ENCODE measurements around the gene TBC1D32.
"Not testable (repeated sequence)": the region's sequence is repeated elsewhere in the genome, so short reads cannot be mapped to it uniquely, and the experiment has no call there.

Gene TBC1D32

DNA sequence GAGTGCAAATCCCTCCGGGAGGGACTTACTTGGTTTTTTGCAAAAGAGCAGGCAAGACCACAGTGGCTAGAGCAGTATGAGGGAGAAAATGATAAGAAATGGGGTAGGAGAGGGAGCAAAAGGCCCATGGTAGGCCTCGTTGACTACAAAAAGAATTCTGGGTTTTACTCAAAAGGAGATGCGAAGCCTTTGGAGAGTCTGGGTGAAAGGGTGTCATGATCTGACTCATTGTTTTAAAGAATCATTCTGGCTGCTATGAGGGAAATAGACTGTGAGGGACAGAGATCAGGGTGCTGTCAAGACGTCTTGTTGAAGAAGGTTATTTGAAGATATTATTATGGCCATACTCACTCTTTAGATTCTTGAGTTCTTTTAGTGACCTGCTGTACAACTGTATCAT lies 13.0 kb downstream of the TBC1D32 start:
- DNase-seq (ENCODE audit: low read depth in 2 of 2, low spot score in 1 of 2) = no peak

DNA sequence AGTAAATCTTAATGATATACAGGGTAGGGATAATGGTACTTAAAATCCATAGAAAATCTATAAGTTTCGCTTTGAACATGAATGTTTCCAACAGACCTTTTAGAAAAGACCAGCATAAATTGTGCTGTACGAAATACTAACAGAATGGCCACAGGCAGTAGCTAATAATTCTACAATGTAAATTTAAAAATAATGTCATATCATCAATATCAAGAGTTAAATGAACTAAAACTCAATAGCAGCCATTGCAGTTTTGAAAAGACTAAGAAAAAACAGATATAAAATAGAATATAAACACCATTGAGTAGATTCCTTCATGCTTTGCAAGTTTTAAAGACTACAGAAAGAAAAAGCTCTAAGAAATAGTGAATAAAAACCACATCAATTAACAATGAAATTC lies 14.7 kb downstream of the TBC1D32 start:
- no peak for DNase-seq (ENCODE audit: low read depth in 2 of 2, low spot score in 1 of 2)

DNA sequence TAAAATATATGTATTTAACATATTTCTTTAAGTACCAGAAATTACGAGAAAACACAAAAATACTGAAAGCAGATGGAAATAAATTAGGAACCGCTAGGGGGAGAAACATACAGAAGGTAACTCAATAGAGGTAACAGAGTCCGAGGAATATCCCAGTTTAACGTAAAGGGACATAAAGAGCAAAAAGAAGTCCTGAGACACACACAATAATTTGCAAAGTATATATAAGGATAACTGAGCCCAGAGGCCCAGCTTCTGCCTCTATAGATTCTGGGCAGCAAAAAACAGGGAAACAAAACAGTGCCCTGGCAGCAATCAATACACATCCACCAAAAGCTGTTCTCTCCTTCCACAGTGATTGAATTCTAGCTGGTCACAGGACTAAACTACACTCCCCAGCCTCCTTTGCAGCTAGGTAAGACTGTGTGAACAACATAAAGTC lies 15.1 kb downstream of the TBC1D32 start:
- DNase-seq (ENCODE audit: low read depth in 2 of 2, low spot score in 1 of 2) = no peak

DNA sequence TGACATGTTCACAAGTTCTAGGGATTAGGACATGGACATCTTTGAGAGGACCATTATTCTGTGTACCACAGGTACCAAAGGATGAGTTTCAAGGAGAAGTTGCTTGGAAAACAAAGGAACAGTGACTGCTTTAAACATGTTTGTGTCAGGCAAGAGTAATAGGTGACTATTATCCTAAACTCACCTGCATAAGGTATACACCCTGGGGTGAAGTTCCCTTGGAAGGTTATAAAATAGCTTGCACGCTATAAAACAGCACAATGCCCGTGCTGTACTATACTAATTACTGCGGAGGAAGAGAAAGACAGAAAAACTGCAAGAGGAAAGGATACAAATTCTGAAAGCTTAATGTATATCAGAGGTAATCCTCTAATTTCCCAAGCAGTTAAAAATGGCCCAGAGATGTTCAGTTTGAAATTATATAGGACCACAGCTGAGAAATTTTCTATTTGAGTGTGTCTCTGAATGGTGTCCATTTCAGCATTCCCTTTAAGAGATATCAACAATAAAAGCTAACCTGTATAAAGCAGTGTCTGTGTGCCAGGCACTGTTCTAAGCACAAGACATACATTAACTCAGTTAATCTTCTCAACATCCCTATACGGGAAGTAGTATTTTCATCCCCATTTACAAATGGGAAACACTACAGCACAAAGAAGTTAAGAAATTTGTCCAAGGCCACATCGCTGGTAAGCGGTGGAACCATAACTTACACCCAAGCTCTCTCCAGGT lies 19.7 kb downstream of the TBC1D32 start:
- no peak for DNase-seq (ENCODE audit: low read depth in 2 of 2, low spot score in 1 of 2)

DNA sequence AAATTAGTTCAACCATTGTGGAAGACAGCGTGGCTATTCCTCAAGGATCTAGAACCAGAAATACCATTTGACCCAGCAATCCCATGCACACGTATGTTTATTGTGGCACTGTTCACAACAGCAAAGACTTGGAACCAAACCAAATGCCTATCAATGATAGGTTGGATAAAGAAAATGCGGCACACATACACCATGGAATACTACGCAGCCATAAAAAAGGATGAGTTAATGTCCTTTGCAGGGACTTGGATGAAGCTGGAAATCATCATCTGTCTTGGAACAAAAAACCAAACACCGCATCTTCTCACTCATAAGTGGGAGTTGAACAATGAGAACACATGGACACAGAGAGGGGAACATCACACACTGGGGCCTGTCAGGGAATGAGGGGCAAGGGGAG lies 22.5 kb downstream of the TBC1D32 start:
- DNase-seq (ENCODE audit: low read depth in 2 of 2, low spot score in 1 of 2) = not testable (repeated sequence)

DNA sequence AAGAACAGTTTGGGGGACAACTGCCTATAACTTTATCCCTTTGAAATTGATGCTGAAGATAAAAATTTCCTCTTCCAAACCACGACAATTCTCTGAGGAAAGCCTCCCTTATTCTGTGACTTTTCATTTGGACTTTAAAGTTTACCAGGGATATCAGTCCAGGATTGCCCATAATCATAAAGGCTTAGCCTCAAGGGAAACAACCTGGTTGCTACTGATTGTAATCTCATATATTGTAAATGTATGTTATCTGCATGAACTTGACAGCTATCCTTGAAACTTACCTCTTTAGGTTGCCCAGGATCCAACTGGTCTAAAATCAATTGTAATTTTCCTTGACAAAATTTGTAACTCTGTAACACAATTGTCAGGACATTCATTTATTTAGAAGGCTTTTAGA lies 23.8 kb downstream of the TBC1D32 start:
- DNase-seq (ENCODE audit: low read depth in 2 of 2, low spot score in 1 of 2) = no peak

DNA sequence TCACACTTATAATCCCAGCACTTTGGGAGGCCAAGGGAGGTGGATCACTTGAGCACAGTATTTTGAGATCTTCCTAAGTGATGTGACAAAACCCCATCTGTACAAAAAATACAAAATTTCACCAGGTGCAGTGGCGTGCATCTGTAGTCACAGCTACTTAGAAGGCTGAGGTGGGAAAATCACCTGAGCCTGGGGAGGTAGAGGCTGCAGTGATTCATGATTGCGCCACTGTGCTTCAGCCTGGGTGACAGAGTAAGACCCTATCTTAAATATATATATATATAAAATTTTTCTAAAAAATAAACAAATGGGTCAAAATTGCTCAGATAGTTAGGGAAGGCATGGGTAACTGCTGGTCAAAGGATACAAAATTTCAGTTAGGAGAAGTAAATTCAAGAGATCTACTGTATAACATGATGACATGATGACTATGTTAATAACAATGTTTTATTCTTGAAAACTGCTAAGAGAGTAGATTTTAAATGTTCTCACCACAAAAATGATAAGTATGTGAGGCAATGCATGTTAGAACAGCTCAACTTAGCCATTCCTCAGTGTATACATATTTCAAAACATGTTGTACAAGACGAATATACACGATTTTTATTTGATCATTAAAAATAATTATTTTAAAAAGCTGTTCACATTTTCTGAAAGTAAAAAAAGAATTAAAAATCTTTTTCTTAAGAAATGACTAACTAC lies 24.4 kb downstream of the TBC1D32 start:
- DNase-seq (ENCODE audit: low read depth in 2 of 2, low spot score in 1 of 2) = no peak

DNA sequence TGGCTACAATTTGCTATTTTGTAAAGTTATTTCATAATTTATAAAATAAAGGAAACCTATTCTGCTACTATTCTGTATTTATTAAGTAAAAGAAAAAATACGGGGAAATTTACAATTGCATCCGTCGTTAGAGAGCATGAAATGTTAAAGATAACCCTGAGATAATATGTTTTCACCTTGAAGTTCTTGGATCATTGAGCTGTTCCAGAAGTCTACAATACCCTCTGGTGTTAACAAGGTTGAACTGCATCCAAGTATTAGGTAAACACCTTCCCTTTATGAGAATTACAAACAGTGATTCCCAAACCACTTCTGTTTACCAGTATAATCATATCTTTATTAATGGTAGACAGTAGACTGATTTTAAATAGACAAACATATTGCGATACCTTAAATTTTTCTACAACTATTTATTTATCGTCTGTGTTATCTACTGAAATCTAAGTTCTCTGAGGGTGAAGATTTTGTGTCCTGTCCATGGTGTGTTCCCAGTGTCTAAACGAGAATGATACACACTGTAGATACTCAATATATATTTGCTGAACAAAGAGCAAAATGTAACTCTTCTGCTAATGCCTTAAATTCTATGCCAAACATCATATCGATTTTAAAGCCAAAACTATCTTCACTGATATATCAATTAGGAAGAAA lies 28.2 kb downstream of the TBC1D32 start:
- DNase-seq (ENCODE audit: low read depth in 2 of 2, low spot score in 1 of 2) = no peak

DNA sequence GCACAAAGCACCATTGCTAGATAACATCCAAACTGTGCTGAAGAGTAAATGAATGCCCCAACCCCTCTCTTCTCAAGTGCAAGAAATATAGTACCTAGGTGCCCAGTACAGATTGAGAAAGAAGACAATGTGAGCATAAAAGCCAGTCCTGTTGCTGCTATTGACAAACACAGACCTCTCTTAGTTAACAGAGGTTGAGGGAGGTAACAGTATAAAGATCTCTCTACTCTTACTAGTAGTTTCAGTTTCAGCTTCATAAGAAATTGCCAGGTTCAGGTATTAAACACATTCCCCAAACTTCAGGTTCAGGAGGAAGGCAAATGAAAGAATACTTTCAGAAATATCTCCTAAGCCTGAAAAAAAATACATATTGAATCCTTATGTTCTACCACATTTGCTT lies 31.4 kb downstream of the TBC1D32 start:
- DNase-seq (ENCODE audit: low read depth in 2 of 2, low spot score in 1 of 2) = no peak

DNA sequence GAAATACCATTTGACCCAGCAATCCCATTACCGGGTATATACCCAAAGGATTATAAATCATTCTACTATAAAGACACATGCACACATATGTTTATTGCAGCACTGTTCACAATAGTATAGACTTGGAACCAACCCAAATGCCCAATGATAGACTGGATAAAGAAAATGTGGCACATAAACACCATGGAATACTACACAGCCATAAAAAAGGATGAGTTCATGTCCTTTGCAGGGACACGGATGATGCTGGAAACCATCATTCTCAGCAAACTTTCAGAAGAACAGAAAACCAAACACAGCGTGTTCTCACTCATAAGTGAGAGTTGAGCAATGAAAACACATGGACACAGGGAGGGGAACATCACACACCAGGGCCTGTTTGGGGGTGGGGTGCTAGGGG lies 33.1 kb downstream of the TBC1D32 start:
- not testable (repeated sequence) for DNase-seq (ENCODE audit: low read depth in 2 of 2, low spot score in 1 of 2)

DNA sequence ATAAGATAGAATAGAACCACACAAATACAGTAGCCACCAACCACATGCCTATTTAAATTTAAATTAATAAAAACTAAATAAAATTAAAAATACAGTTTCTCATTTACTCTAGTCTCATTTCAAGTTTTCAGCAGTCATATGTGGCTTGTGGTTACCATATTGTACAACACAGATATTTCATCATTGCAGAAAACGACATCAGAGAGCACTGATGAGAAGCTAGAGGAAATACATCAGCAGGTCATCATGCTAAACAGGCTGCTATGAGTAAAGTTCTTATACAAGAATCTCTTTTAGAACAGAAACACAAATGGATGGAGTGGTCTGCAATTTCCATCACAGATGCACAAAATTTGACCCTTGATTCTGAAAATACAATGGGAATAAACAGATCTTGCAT lies 36.6 kb downstream of the TBC1D32 start:
- DNase-seq (ENCODE audit: low read depth in 2 of 2, low spot score in 1 of 2) = no peak

DNA sequence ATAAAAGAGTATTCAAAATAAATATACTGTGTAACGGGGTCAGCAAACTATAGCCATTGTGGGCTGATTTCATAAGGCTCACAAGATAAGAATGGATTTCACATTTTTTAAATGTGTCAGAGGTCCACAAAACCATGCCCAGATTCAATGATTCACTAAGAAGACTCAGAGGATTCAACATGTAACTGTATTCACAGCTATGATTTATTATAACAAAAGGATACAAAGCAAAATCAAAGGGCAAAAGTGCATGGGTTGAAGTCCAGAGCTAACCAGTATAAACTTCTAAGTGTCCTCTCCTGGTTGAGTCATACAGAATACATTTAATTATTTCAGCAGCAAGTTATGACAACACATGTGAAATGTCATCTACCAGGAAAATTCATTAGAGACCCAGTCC lies 49.2 kb downstream of the TBC1D32 start:
- no peak for DNase-seq (ENCODE audit: low read depth in 2 of 2, low spot score in 1 of 2)

DNA sequence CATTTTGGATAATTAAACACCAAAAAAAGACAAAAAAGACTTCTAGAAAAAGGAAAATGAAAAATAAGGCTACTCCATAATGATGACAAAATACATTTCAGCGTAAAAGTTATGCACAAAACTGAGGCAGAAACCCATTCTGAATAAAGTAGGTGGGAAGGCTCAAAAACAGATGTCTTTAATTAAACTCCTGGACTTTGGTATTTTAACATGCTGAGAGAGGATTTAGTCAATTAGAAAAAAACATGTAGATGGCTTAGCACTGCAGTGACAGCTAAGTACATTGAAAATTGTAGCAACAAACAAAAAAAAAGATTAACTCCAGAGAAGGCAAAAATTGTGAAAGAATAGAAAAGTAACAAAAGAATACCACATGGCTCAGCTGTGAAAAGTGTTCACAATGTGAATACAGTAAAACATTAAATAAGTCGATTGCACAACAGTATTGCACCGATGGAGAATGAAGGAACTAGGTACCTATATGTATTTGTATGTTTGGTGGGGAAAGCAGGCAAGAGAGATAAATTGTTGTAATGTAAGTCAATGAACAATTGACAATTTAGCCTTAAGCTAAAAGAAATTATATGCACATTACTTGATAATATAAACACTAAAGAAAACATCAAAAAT lies 59.5 kb downstream of the TBC1D32 start:
- DNase-seq (ENCODE audit: low read depth in 2 of 2, low spot score in 1 of 2) = no peak

DNA sequence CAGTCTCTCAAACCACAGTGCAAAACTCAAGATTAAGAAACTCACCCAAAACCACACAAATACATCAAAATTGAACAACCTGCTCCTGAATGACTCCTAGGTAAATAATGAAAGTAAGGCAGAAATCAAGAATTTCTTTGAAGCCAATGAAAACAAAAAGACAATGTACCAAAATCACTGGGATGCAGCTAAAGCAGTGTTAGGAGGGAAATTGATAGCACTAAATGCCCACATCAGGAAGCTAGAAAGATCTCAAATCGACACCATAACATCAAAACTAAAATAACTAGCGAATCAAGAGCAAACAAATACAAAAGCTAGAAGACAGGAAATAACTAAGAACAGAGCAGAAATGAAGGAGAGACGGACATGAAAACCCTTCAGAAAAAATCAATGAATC lies 70.5 kb downstream of the TBC1D32 start:
- no peak for DNase-seq (ENCODE audit: low read depth in 2 of 2, low spot score in 1 of 2)

DNA sequence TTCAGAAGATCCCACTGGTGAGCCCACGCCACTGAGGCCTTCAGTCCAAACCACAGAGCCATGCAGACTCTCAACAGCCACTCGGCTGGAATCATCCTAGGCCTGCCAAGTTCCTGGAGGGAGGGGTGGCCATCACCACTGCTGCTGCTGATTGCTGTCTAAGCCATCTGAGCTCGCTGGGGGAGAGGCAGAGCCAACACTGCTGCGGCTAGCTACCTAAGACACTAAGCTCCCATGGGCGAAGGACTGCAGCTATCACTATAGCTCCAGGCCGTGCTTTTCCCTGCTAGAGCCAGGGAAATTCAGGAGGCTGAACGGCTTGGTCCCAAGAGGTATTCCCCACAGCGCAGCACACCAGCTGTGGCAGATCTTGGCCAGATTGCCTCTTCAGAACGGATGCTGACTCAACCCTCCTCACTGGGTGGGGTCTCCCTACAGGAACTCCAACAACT lies 73.6 kb downstream of the TBC1D32 start:
- DNase-seq (ENCODE audit: low read depth in 2 of 2, low spot score in 1 of 2) = no peak

DNA sequence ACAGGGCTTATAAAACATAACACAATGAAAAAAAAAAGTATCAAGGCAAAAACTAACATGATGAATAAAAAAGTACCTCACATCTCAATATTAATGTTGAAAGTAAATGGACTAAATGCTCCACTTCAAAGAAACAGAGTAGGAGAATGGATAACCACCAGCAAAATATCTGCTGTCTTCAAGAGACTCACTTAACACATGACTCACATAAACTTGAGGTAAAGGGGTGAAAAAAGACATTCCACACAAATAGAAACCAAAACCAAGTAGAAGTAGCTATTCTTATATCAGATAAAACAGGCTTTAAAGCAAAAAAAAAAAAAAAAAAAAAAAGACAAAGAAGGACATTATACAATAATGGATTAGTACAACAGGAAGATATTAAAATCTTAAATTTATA lies 86.9 kb downstream of the TBC1D32 start:
- no peak for DNase-seq (ENCODE audit: low read depth in 2 of 2, low spot score in 1 of 2)

DNA sequence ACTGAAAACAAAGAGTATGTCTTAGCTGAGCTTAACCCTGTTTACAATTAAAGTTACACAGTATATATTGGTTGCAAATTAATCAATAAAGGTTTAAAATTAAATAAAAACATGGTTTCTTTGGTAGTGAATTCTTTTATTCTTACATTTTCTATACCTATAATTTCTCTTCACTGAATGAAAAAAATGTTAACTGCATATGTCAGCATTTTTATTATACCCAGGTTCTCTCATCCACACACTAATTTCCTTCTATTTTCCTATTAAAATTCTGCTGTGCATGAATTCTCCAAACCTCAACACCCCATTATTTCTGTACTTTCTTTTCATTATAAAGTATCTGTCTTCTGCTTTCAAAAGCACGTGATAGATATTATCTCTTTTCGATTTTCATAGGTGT lies 91.9 kb downstream of the TBC1D32 start:
- no peak for DNase-seq (ENCODE audit: low read depth in 2 of 2, low spot score in 1 of 2)

DNA sequence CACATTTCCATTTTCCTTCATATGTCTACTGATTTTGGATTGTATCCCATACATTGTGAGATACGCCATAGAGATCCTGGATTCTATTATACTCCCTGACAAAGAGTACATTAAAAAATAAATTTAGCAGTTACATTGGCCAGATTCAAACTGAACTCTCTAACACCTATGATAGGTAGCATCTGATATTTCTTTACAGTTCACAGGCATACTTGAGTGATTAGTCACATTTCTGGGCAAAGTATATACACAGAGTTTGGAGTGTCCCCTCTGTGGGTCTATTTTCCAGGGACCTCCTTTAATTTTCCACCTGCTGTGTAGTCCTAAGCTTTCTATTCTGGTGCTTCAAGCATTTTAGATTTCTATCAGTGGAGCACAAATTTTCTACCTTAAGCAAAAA lies 96.4 kb downstream of the TBC1D32 start:
- no peak for DNase-seq (ENCODE audit: low read depth in 2 of 2, low spot score in 1 of 2)

DNA sequence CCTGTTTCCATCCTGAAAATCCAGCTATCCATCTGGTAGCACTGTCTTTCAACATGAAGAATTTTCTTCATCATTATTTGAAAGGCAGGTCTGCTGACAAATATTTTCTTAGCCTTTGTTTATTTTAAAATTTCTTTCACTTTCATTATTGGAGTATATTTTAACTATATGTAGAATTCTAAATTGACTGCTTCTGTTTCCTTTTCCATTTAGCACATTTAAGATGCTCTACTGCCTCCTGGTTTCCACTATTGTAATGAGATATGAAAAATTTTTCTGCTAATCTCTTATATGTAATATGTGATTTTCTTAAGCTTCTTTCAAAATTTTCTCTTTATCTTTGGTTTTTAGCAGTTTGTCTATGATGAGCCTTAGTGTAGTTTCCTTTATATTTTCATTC lies 97.3 kb downstream of the TBC1D32 start:
- DNase-seq (ENCODE audit: low read depth in 2 of 2, low spot score in 1 of 2) = no peak

DNA sequence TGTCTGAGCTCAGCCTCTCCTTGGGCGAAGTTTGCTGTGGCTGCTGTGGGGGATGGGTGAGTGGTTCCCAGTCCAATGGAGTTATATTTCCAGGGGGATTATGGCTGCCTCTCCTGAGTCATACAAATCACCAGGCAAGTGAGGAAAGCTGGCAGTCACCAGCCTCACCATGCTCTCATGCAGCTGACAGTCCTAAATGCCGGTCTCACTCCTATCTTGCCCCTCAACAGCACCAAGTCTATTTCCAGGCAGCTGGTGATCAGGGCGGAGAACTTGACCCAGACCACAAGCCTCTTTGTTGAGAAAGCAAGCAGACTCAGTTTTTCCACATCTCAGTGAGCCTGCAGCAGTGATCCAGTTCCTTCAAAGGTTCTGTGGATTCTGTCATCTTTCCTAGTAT lies 98.9 kb downstream of the TBC1D32 start:
- no peak for DNase-seq (ENCODE audit: low read depth in 2 of 2, low spot score in 1 of 2)

DNA sequence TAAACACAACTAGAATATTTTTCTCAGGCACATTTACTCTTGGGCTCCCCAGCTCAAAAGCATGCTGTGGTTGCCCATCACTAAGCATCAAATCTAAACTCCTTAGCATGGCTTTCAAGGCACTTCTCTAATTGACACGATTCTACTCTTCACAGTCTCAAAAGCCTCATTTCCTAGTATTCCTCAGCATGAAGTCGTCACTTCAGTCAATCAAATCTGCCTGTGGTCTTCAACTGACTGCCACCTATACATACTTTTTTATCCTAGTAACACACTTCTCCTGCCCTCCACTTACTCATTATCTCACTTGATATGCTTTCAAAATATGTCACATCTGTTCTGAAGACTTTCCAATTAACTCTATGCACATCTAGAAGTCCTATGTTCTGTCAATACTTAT lies 110.3 kb downstream of the TBC1D32 start:
- no peak for DNase-seq (ENCODE audit: low read depth in 2 of 2, low spot score in 1 of 2)

DNA sequence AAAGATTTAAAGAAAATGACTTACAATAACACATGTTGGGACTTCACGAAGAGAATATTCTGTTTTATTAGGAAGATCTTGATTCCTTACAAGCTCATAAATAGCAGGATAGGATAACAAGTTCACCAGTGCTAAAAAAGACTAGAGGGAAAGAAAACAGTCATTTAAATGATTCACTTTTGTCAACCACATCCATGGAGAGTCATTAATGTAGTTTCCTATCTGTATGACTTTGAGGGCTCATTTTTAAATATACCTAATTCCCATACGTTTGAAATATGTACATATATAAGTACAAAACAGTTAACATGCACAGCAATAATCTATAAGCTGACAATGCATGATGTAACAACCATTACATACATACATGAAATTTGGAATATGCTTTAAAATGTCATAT lies 111.1 kb downstream of the TBC1D32 start:
- no peak for DNase-seq (ENCODE audit: low read depth in 2 of 2, low spot score in 1 of 2)
